Kidney capillary endothelial cell (primary cell): ENCODE results near the gene SLC9C1.

ENCODE experiments used
- DNase-seq: peaks from one replicate; pipeline ENCODE4 v3.0.0-alpha.2; 2018; ENCODE audit warnings: low spot score

The SLC9C1 gene

DNA sequence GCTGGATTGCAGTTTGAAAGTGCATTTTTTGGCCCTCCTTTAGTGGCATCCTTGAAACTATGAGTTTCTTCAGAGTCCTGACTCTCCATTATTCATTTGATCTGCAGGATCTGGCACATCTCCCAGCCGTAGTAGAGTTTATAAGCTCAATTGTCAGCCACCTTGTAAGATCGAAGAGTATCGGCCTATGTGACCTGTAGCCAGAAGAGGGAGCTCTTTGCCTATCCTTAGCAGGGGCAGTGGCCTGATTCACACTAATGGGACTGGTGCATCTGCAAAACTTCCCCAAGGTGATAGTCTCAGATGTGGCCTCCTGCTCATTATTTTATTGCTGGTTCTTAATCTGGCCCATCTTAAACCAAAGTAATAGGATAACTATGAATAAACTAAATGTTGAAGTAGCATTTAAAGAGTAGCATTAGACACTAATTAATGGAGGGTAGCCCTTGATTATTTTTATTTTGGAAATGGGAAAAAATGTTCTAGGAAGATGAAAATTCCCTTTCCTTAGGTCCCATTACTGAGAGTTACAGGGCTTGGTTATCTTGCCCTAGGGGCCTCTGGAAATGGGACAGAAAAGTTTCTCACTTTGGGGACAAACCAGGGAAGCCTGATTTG, 182.1 kb downstream of the SLC9C1 start:
- peak; percentile 55 for DNase-seq

DNA sequence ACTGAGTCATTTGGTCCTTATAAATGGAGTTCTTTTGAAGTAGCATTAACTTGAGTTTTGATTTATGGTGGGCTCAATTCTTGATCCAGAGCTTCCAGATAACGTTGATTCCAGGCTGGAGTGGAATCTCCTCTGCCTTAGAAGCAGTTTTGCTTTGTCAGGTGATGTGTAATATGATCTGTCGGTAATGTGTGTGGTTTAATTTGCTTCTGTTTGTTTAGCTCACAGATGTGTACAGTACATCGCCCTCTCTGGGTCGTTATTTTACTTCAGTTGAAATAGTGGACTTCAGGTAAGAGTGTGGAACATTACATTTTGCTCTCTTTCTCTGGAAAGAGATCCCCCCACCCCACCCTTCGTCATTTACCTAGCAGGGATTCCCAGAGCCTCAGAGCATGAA, 184.7 kb downstream of the SLC9C1 start:
- DNase-seq, result no peak

GRCh38 chr3:112104774-112105173, 189.2 kb downstream of the SLC9C1 start:
- DNase-seq, result no peak

GRCh38 chr3:112101916-112102315, 192.1 kb downstream of the SLC9C1 start:
- peak; percentile 88 for DNase-seq

- peak; percentile 97 for DNase-seq
These were observed 196.6 kb downstream of the SLC9C1 start for GRCh38 chr3:112097378-112097777.

DNA sequence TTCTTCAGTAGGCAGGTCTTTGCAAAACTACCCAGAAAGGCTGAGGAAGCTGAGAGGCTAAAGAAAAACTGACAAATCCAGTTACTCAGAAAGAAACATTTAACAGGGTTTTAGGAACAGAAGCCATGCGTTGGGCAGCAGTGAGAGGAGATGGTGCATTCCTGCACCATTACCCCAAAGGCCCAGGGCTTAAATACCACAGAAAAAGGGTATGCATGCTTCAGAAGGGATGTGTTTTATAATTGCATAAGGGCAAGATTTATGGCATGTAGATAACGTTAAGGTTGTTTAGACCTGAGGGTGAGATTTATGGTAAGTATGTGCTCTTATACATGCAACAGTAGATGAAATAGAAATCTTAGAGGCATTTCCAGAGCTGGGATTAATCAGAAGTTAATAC, 197.8 kb downstream of the SLC9C1 start:
- DNase-seq, result no peak

GRCh38 chr3:112095731-112096130, 198.3 kb downstream of the SLC9C1 start:
- no peak for DNase-seq

DNA sequence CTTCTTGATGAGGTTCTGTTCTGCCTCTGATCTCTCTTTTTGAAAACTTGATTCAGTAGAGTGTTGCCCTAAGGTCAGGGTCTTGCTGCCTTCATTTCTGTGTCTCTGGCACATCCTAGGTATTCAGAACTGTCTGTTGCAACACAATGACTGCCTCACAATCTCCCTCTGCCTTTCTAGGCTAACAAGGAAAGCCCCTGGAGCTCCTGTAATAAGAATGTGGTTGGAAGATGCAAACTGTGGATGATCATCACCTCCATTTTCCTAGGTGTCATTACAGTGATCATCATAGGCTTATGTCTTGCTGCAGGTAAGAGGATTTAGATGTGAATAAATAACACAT, 200.9 kb downstream of the SLC9C1 start:
- DNase-seq, result no peak

DNA sequence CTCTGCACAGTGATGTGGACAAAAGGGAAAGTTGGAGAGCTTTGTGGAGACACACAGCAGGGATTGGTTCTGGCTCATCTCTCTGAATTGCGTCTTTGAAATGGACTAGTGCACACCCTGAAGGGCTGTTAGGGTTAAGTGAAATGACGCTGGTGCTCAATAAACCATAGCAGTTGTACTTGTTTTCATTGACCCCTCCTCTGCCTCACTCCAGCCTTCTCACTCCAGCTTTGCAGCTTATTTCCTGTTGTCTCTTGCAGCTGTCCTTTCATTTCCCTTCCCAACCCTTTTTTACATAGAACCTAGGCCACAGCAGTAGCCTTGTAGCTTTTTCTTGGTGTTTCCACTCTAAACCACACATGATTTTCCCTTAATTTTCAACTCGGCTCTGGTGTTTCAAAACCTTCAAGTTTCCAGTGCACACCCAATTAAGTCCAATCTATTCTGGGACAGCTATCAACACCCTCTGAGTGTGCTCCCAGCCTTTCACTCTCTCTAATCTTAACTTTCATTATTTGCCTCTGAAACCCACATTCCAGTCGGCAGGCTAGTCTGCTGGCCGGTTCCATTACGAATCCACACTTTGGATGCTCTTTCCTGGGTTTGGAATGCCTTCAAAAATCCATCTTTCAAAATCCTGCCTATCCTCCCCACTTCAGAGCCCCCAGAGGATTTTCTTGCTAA, 201.4 kb downstream of the SLC9C1 start:
- DNase-seq, result no peak

DNA sequence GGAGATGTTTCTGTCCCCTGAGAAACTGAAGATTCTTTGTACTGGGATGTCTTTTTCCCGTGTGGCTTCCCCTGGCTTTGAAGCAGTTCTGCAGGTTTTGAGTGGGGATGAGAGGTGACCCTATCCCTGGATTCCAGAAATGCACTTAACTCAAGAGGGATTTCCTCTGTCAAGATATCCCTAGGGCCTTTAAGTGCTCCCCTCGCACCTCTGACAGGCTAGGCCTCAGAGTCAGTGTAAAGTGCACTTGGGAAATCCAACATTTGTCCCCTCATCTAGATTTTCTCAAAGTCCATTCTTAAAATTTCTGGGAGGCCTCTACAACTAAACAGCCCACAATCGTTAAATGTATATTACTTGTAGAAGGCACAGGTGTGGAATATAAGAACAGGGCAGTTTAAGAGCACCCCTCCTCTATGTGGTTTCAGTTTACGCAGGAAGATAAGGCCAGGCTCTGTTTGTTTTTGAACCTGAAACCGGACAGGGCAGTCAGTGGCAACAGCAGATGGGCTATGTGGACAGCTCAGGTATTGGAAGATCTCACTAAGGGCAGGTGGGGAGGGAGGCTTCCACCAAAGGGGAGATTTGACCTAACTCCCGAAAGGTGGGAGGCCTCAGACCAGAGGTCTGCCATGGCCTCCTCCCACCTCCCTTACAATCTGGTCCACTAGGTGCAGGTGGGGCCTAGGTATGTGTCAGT, 203.0 kb downstream of the SLC9C1 start:
- DNase-seq, result no peak
